Nephron progenitor cell (in vitro differentiated cells): ENCODE results near the gene NMNAT2.

Experiments
- DNase-seq: peaks from one replicate; pipeline ENCODE4 v3.0.0; 2021
- H3K27ac Mint-ChIP-seq: 2 replicates; pipeline ENCODE4 v1.8.0; 2021; ENCODE audit warnings: mild to moderate bottlenecking, moderate library complexity, mixed read lengths
- H3K27me3 Mint-ChIP-seq: 2 replicates; pipeline ENCODE4 v1.8.0; 2021; ENCODE audit warnings: mild to moderate bottlenecking, low read depth, mixed read lengths; ENCODE audit not compliant: poor library complexity
- H3K36me3 Mint-ChIP-seq: 2 replicates; pipeline ENCODE4 v1.8.0; 2021; ENCODE audit warnings: low read depth, mixed read lengths
- H3K4me1 Mint-ChIP-seq: 2 replicates; pipeline ENCODE4 v1.8.0; 2021; ENCODE audit warnings: mixed read lengths
- H3K4me3 Mint-ChIP-seq: 2 replicates; pipeline ENCODE4 v1.8.0; 2021; ENCODE audit warnings: mild to moderate bottlenecking, moderate library complexity, mixed read lengths
- H3K9me3 Mint-ChIP-seq: 2 replicates; pipeline ENCODE4 v1.8.0; 2021; ENCODE audit warnings: mild to moderate bottlenecking, moderate library complexity, mixed read lengths
- TF ChIP-seq, protein P1 (sequence below): fragments of 200-600 bp; sonication (generic); IDR thresholded peaks from 2 replicates; pipeline ENCODE4 v1.5.0; 2021; ENCODE audit warnings: antibody characterized with exemption

The NMNAT2 gene

DNA sequence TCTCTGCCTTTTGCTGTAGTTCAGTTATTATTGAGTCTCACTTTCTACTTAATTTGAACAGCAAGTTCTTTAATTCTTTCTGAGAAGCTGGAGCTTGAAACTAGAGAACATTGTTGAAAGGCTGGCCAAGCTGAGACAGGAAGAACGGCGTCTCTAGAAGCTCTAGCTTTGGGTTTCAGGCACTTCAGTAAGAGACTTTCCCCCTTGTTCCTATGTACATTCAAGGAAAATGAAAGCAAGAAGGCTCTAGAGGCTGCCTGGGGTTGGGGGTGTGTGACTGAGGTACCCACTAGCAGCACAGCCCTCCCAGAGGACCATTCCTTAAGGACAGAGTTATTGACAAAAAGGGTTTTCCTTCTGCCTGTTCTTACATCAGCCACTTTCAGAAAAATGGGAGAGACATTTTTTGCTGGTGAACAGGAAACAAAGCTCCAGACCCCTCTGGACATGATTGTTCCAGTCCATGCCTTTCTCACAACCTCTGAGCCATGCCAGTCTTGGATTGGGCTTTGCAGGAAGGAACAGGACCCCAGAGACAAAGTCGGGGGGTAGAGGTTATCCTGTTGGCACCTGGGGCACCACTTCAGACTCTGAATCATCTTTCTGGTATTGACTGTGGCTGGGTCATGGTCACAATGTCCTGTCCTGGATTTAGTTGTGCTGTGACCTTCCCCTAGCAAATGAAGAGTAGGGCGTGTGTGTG, 169.0 kb downstream of the NMNAT2 start:
- Mint-ChIP-seq H3K4me1 (peaks cover 36% of the 10 kb centered on the region), H3K9me3 (peaks cover 49% of the 10 kb centered on the region), H3K27me3 (peaks cover 9% of the 10 kb centered on the region), H3K36me3 (peaks cover 60% of the 10 kb centered on the region), H3K4me3 (no peak overlapping the region), H3K27ac (no peak overlapping the region)
- TF ChIP-seq, protein P1, sequence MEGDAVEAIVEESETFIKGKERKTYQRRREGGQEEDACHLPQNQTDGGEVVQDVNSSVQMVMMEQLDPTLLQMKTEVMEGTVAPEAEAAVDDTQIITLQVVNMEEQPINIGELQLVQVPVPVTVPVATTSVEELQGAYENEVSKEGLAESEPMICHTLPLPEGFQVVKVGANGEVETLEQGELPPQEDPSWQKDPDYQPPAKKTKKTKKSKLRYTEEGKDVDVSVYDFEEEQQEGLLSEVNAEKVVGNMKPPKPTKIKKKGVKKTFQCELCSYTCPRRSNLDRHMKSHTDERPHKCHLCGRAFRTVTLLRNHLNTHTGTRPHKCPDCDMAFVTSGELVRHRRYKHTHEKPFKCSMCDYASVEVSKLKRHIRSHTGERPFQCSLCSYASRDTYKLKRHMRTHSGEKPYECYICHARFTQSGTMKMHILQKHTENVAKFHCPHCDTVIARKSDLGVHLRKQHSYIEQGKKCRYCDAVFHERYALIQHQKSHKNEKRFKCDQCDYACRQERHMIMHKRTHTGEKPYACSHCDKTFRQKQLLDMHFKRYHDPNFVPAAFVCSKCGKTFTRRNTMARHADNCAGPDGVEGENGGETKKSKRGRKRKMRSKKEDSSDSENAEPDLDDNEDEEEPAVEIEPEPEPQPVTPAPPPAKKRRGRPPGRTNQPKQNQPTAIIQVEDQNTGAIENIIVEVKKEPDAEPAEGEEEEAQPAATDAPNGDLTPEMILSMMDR, result no peak
- no peak for DNase-seq

DNA sequence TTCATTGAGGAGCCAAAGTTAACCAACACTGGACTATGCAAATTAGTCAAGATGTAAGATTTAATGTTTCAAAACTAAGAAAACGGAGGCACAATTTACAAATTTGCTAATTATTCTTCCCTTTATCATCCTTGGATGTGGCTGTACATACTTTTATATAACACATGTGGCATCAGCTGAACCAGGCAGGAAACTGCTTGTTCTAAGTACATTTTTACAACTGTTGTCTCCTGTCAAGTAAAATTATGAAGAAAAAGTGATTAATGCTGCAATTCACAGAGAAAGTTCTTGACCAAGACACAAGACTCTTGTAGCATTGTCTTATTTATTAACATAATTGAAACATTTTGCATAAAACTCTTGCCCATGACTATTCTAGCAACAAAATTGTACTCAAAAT, 170.2 kb downstream of the NMNAT2 start:
- TF ChIP-seq, protein P1, result no peak
- Mint-ChIP-seq H3K36me3 (peaks cover 58% of the 10 kb centered on the region), H3K9me3 (peaks cover 40% of the 10 kb centered on the region), H3K27me3 (peaks cover 9% of the 10 kb centered on the region), H3K4me1 (peaks cover 44% of the 10 kb centered on the region), H3K4me3 (no peak overlapping the region), H3K27ac (no peak overlapping the region)
- no peak for DNase-seq

DNA sequence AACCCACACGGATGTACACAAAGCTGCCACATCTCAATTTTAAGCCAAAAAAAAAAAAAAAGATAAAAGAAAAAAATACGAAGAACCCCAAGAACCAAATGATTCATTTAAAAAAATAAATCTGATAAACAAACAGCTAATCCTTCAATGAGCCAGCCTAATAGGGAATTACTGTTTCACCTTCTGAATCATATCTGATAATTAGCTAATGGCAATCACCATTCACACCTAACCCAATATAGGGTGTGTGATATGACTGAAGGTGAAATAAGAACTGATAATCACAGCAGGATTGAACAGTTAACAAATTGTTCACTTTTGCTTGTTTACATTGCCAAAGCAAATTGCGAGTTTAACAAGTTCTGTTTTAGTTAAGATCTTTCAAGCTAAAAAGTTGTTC, 170.7 kb downstream of the NMNAT2 start:
- H3K4me1 Mint-ChIP-seq, result peaks cover 47% of the 10 kb centered on the region
- peaks cover 12% of the 10 kb centered on the region for H3K27me3 Mint-ChIP-seq
- TF ChIP-seq, protein P1, result no peak
- no peak for DNase-seq
- no peak overlapping the region for H3K27ac Mint-ChIP-seq
- H3K4me3 Mint-ChIP-seq, result no peak overlapping the region
- H3K9me3 Mint-ChIP-seq, result peaks cover 40% of the 10 kb centered on the region
- peaks cover 61% of the 10 kb centered on the region for H3K36me3 Mint-ChIP-seq

DNA sequence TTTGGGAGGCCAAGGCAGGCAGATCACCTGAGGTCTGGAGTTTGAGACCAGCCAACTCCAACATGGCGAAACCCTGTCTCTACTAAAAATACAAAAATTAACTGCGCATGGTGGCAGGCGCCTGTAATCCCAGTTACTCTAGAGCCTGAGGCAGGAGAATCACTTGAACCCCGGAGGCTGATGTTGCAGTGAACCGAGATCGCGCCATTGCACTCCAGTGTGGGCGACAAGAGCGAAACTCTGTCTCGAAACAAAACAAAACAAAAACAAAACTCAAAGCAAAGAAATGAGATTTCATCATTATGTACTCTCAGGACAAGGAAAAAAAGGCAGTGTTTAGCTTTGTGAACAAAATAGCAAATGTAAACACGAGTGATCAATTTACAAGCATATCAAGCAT, 171.1 kb downstream of the NMNAT2 start:
- H3K4me1 Mint-ChIP-seq, result peaks cover 50% of the 10 kb centered on the region
- no peak for DNase-seq
- peaks cover 40% of the 10 kb centered on the region for H3K9me3 Mint-ChIP-seq
- no peak overlapping the region for H3K27ac Mint-ChIP-seq
- no peak overlapping the region for H3K4me3 Mint-ChIP-seq
- H3K27me3 Mint-ChIP-seq, result peaks cover 12% of the 10 kb centered on the region
- H3K36me3 Mint-ChIP-seq, result peaks cover 60% of the 10 kb centered on the region
- TF ChIP-seq, protein P1, result no peak

DNA sequence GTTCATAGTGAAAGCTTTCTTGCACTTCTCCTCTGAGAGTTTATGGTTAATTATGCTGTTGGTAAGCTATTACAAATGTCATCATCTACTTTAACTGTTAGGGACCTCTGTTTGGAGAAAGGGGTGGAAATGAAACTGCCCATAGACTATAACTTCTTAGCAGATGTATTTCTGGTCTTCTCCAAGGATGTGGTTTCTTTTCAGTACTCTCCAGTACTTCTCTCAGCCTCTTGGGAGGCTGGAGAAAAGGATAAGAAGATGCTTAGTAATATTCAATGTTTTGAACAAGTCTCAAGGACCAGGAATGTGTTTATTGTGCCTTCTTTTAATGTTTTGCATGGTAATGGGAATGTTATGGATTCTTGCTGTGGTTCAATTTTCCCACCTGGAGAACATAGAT, 171.7 kb downstream of the NMNAT2 start:
- peaks cover 12% of the 10 kb centered on the region for H3K27me3 Mint-ChIP-seq
- peaks cover 34% of the 10 kb centered on the region for H3K9me3 Mint-ChIP-seq
- TF ChIP-seq, protein P1, result no peak
- H3K4me3 Mint-ChIP-seq, result no peak overlapping the region
- peaks cover 54% of the 10 kb centered on the region for H3K36me3 Mint-ChIP-seq
- no peak for DNase-seq
- H3K4me1 Mint-ChIP-seq, result peaks cover 52% of the 10 kb centered on the region
- no peak overlapping the region for H3K27ac Mint-ChIP-seq

DNA sequence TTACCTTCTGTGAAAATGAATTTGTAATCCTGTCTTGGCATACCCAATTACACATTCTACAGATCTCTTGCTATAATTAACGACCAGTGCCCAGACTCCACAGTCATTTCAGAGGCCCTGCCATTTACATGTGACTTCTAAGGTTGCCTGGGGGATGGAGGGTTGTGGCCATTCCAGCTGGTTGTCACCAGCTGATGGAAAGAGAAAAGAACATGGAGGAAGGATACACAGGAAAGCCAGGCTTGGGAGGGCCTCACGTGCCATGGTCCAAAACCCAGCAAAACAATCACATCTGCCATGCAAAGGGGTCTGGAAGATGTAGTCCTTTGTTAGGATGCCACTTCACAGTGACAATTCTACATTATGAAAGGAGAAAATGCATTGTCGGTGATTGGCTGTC, 172.8 kb downstream of the NMNAT2 start:
- TF ChIP-seq, protein P1, result no peak
- H3K27me3 Mint-ChIP-seq, result peaks cover 12% of the 10 kb centered on the region
- H3K27ac Mint-ChIP-seq, result peak overlapping the region; percentile 62
- peaks cover 63% of the 10 kb centered on the region for H3K4me1 Mint-ChIP-seq
- no peak overlapping the region for H3K4me3 Mint-ChIP-seq
- H3K9me3 Mint-ChIP-seq, result peaks cover 24% of the 10 kb centered on the region
- H3K36me3 Mint-ChIP-seq, result peaks cover 47% of the 10 kb centered on the region
- no peak for DNase-seq
